Measurements from ENCODE around the gene ENOX1. TPM values are rescaled to one million over a fixed set of nuclear protein-coding genes. Genes with fewer than 3 reads are reported as not detected.
A peak's percentile ranks its signal among the peaks of the same experiment; 100 is the strongest.
"Not testable (repeated sequence)": the region's sequence is repeated elsewhere in the genome, so short reads cannot be mapped to it uniquely, and the experiment has no call there.

Gene ENOX1
- total RNA-seq: 0.07 and 0.14 TPM in 2 replicates

DNA sequence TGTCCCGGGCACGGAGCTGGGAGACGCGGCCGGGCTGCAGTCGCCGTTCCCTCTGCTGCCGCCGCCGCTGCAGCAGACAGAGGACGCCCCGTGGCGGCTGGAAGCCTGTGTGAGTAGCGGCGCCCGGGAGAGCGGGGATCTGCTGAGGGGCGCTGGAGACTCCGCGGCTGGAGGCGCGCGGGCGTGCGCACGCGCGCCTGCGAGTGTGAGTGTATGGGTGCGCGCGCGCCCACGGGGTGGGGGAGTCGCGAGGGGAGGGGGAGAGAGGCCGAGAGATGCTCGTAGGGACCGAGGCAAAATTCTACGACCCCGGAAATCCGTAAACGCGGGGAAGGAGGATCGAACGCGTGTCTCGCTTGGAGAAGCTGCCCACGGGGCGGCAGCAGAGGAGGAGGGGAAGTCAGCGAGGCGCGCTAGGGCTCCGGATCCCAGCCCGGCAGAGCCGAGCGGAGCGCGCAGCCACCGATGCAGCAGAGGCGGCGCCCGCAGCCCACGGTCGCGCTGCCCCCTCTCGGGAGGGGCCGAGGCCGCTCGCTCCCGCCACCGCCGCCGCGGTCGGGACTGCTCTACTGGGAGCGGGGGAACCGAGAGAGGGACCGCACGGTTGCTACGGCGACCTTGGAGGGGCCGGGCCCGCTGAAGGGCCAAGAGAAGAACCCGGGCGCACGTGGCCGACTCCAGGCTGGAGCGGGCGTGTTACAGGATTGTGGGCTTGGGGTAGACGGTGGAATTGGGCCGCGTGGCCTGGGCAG, at the start of gene ENOX1:
Gene ENOX1 (minus strand): TSS at position 207 of the 752 bp plus-strand sequence.
- H3K4me3 Mint-ChIP-seq: peak within 1 kb of the TSS; percentile 83
- intact Hi-C loops (cut with micrococcal nuclease): no loop called here
- peak; percentile 72 for DNase-seq
- no peaks in the 10 kb centered on the region for H3K9me3 Mint-ChIP-seq
- peaks cover 44% of the 10 kb centered on the region for H3K27me3 Mint-ChIP-seq
- peaks cover 4% of the 10 kb centered on the region for H3K4me1 Mint-ChIP-seq
- no peaks in the 10 kb centered on the region for H3K36me3 Mint-ChIP-seq (ENCODE audit: low read depth)
- peak within 1 kb of the TSS; percentile 34 for H3K27ac Mint-ChIP-seq

DNA sequence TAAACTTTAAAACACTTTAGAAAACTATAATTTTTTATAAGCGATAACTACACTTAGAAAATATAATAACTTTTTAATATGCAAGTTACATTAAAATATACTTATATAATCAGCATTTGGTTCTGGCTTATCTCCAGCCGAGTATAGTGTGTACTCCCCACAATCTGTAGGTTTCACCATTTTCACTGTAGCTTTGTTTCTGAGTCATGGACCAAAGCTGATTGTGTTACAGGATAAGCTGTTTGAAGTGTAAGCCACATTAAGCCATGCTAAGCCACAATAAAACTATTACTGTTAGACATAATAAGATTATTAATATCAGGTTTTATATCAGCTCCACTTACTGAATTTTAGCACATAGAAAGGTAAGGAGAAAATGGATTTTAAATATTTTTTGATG, 48.9 kb upstream of the ENOX1 start:
- H3K4me3 Mint-ChIP-seq: no peak overlapping the region
- H3K27ac Mint-ChIP-seq: no peak overlapping the region
- no peak for DNase-seq
- intact Hi-C loops (cut with micrococcal nuclease): no loop called here
- peaks cover 8% of the 10 kb centered on the region for H3K27me3 Mint-ChIP-seq
- H3K9me3 Mint-ChIP-seq: peaks cover under 1% of the 10 kb centered on the region
- H3K4me1 Mint-ChIP-seq: no peaks in the 10 kb centered on the region
- H3K36me3 Mint-ChIP-seq (ENCODE audit: low read depth): no peaks in the 10 kb centered on the region

DNA sequence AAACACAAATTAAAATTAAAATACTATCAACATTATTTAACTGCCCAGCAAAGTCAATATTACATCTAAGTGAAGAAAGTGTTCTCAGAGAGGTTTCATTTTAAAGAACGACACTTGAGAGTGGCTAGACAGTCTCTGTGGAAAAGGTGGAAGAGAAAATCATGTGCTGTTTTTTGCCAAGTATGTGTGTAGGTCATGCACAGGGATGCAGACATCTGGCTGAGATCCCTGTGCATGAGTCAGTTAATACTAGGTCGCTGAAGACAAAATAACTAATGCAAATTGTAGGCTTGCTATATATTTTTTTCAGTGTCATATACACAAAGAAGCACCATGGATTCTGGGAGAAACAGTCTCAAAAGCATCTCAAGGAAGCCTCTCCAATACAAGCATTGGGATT, 44.3 kb upstream of the ENOX1 start:
- DNase-seq: no peak
- no peaks in the 10 kb centered on the region for H3K36me3 Mint-ChIP-seq (ENCODE audit: low read depth)
- H3K4me3 Mint-ChIP-seq: no peak overlapping the region
- intact Hi-C loops (cut with micrococcal nuclease): no loop called here
- no peaks in the 10 kb centered on the region for H3K9me3 Mint-ChIP-seq
- no peaks in the 10 kb centered on the region for H3K4me1 Mint-ChIP-seq
- peaks cover 15% of the 10 kb centered on the region for H3K27me3 Mint-ChIP-seq
- no peak overlapping the region for H3K27ac Mint-ChIP-seq

DNA sequence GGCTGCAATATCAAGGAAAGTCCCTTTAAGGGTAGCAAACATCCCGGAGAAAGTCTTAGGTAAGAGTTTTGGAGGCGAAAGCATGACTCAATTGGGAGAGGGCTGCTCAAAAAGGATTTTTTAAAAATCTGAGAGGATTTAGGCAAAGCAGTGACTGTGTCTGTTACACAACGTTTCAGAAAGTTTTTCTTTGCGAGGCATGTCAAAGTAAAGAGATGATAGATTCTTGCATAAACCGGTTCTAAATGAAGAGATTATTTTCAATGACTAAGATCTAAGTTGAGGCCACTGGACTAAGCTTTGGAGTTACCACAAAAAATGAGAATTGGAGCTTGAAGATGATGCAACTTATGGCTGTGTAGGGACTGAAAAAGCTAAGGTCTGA, 43.7 kb upstream of the ENOX1 start:
- H3K4me1 Mint-ChIP-seq: no peaks in the 10 kb centered on the region
- no peak for DNase-seq
- peaks cover 15% of the 10 kb centered on the region for H3K27me3 Mint-ChIP-seq
- no peaks in the 10 kb centered on the region for H3K9me3 Mint-ChIP-seq
- no peak overlapping the region for H3K27ac Mint-ChIP-seq
- no peaks in the 10 kb centered on the region for H3K36me3 Mint-ChIP-seq (ENCODE audit: low read depth)
- intact Hi-C loops (cut with micrococcal nuclease): no loop called here
- no peak overlapping the region for H3K4me3 Mint-ChIP-seq

DNA sequence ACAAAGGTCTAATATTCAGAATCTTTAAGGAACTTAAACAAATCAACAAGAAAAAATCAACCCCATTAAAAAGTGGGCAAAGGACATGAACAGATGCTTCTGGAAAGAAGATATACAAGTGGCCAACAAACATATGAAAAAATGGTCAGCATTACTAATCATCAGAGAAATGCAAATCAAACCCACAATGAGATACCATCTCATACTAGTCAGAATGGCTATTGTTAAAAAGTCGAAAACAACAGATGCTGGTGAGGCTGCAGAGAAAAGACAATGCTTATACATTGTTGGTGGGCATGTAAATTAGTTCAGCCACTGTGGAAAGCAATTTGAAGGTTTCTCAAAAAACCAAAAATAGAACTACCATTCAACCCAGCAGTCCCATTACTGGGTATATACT, 37.9 kb upstream of the ENOX1 start:
- H3K27me3 Mint-ChIP-seq; H3K4me3 Mint-ChIP-seq; H3K36me3 Mint-ChIP-seq (ENCODE audit: low read depth); intact Hi-C loops (cut with micrococcal nuclease); H3K4me1 Mint-ChIP-seq; DNase-seq; H3K27ac Mint-ChIP-seq; H3K9me3 Mint-ChIP-seq: not testable (repeated sequence)

DNA sequence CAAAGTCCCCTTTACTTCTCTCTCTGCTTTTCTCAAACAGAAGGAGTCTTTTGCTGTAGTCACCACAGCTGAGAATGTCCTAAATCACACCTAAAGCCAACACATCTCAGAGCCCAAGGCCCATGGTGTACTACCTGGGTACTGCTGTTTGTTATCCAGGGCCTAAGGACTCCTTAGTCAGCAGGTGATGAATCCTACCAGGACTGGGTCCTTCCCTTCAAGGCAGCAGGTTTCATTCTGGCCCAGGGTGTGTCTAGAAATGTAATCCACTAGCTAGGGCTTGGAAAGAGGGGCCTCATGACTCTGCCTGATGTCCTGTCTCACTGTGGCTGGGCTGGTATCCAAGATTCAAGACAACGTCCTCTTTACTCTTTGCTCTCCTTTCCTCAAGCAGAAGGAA, 36.2 kb upstream of the ENOX1 start:
- Mint-ChIP-seq H3K4me3 (no peak overlapping the region), H3K4me1 (no peaks in the 10 kb centered on the region), H3K27me3 (peaks cover 6% of the 10 kb centered on the region), H3K27ac (no peak overlapping the region), H3K36me3 (ENCODE audit: low read depth) (no peaks in the 10 kb centered on the region), H3K9me3 (peaks cover 8% of the 10 kb centered on the region)
- intact Hi-C loops (cut with micrococcal nuclease): no loop called here
- DNase-seq: no peak

DNA sequence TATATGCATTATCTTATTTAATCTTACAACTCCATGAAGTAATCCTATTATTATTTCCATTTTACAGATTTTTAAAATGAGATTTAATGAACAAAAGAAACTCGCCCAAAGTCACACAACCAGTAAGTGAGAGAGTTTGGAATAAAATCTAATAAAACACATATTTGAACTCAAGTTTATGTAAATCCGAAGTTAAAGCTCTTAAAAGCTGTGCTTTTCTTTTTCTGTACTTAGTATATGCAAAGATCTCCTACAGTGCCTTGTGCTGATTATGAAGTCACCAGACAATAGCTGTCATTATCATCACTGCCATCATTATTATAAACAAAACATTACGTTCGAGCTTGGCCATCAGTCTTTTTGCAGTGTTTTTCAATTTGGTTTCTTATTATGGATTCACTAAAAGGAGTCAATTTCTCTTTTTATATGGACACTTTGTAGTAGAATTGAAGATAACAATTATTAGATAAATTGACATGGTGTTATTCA, 29.7 kb upstream of the ENOX1 start:
- Mint-ChIP-seq H3K36me3 (ENCODE audit: low read depth) (no peaks in the 10 kb centered on the region), H3K27me3 (peaks cover 18% of the 10 kb centered on the region), H3K9me3 (peaks cover 4% of the 10 kb centered on the region), H3K4me3 (no peak overlapping the region), H3K27ac (no peak overlapping the region), H3K4me1 (no peaks in the 10 kb centered on the region)
- no peak for DNase-seq
- intact Hi-C loops (cut with micrococcal nuclease): no loop called here

DNA sequence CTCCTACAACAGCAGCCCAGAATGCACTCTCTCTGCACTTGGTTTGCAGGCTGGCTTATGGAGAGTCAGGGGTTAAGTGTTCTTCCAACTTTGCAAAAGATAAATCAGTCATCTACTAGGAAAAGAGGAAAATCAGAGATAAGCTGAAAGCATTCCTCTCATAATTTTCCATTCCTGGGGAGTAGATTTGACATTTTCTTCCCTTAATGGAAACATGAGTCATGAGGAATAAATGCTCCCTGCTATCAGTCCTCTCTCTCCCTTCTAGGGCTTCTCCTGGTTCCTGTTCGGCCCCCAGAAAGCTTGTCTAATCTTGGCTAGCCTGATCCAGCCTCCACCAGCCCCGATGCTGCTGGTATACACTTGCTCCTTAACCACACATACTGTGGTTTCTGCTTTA, 28.4 kb upstream of the ENOX1 start:
- Mint-ChIP-seq H3K9me3 (peaks cover 4% of the 10 kb centered on the region), H3K4me3 (no peak overlapping the region), H3K27me3 (peaks cover 18% of the 10 kb centered on the region), H3K36me3 (ENCODE audit: low read depth) (no peaks in the 10 kb centered on the region), H3K27ac (no peak overlapping the region), H3K4me1 (no peaks in the 10 kb centered on the region)
- intact Hi-C loops (cut with micrococcal nuclease): no loop called here
- DNase-seq: no peak

DNA sequence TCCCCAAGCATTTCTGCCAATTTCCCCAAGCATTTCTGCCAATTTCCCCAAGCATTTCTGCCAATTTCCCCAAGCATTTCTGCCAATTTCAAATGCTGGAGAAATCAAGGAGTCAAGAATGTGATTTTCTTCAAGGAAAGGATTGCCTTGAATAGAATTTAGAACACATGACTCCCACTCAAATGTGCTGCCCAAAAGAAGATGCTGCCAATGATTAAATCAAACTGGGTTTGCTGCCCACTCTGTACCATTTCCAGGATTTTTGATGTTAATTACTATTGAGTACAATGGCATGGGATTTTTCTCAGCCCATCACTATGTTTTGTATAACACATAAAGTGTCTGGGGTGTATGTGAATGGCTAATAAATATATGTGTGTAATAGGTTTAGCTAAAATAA, 21.9 kb upstream of the ENOX1 start:
- Mint-ChIP-seq H3K4me1 (peaks cover 3% of the 10 kb centered on the region), H3K27me3 (peaks cover 22% of the 10 kb centered on the region), H3K36me3 (ENCODE audit: low read depth) (no peaks in the 10 kb centered on the region), H3K4me3 (no peak overlapping the region), H3K27ac (no peak overlapping the region), H3K9me3 (no peaks in the 10 kb centered on the region)
- intact Hi-C loops (cut with micrococcal nuclease): loop anchor here (10.0 kb wide), 1 partner anchor 714 kb away; no protein-coding TSS in a partner anchor
- DNase-seq: no peak

DNA sequence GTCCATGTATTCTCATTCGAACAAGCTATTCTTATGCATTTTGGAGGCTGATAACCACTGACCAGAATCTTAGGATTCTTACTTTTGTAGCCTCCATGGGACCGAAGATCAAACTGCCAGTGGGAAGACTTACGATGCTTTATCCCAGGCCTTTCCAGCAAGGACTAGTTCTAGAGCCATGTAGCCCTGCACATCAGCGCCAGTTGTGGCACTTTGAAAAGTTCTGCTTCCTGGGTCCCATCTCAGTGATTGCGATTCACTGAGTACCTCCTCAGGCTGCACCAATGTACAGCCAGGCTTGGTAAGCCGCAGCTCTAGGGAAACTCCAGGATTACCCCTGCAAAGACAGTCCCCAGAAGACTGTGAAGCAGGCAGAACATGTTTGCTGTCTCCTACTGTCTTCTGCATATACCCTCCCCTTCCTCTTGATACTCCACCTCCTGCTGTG, 18.9 kb upstream of the ENOX1 start:
- no peaks in the 10 kb centered on the region for H3K36me3 Mint-ChIP-seq (ENCODE audit: low read depth)
- intact Hi-C loops (cut with micrococcal nuclease): loop anchor here (10.0 kb wide), 1 partner anchor 711 kb away; no protein-coding TSS in a partner anchor
- DNase-seq: no peak
- H3K27ac Mint-ChIP-seq: no peak overlapping the region
- H3K27me3 Mint-ChIP-seq: peaks cover 12% of the 10 kb centered on the region
- peaks cover 3% of the 10 kb centered on the region for H3K4me1 Mint-ChIP-seq
- no peaks in the 10 kb centered on the region for H3K9me3 Mint-ChIP-seq
- H3K4me3 Mint-ChIP-seq: no peak overlapping the region

DNA sequence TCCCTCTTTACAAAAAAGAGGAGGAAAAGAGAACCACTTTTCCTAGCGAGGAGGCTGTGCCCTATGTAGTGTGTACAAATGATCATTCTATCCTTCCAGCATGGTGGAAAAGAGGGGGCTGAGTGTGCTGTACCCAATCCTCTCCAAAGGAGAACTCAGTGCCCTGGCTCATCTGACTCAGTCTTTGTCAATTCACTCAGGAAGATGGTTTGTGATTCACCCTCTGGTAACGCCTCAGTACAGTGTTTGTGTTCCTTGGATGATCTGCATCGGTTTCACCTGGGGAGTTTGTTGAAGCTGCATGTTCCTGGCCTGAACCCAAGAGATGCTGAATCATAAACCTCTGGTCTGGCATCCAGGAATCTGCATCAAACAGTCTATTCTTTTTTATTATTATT, 18.3 kb upstream of the ENOX1 start:
- H3K27me3 Mint-ChIP-seq: peaks cover 12% of the 10 kb centered on the region
- H3K4me1 Mint-ChIP-seq: peaks cover 3% of the 10 kb centered on the region
- intact Hi-C loops (cut with micrococcal nuclease): loop anchor here (10.0 kb wide), 1 partner anchor 710 kb away; no protein-coding TSS in a partner anchor
- no peaks in the 10 kb centered on the region for H3K36me3 Mint-ChIP-seq (ENCODE audit: low read depth)
- no peak overlapping the region for H3K4me3 Mint-ChIP-seq
- DNase-seq: no peak
- no peaks in the 10 kb centered on the region for H3K9me3 Mint-ChIP-seq
- H3K27ac Mint-ChIP-seq: no peak overlapping the region

DNA sequence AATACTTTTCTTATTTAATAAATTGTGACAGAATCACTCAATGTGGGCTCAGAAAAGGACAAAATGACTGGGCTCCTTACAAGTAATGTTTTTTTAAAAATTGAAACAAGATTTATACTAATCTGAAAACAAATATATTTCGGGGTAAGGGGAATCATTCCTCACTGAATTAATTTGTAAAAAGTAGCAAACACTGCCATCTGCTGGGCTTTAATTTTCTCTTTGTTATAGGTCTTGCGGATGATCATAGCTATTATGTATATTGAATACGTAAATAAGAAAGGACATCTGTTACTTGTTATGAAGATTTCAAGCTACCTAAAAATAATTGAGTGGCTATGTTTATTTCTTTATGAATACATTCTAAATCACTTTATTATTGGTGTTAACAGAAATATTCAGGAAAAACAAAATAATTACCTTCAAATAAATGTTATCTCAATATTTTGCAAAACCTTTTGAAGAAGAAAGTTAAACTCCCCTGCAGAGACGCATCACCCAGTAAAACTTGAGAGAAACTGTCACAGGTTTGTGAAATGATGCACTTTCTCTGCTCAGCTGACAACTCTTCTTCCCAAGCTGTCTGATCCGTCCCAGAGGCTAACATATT, 17.8 kb upstream of the ENOX1 start:
- intact Hi-C loops (cut with micrococcal nuclease): loop anchor here (1.0 to 10.0 kb wide), 3 partner anchors 710 to 1207 kb away; no protein-coding TSS in a partner anchor
- Mint-ChIP-seq H3K9me3 (no peaks in the 10 kb centered on the region), H3K4me1 (peaks cover 6% of the 10 kb centered on the region), H3K36me3 (ENCODE audit: low read depth) (no peaks in the 10 kb centered on the region), H3K4me3 (no peak overlapping the region), H3K27ac (no peak overlapping the region), H3K27me3 (peaks cover 14% of the 10 kb centered on the region)
- peak; percentile 75 for DNase-seq

DNA sequence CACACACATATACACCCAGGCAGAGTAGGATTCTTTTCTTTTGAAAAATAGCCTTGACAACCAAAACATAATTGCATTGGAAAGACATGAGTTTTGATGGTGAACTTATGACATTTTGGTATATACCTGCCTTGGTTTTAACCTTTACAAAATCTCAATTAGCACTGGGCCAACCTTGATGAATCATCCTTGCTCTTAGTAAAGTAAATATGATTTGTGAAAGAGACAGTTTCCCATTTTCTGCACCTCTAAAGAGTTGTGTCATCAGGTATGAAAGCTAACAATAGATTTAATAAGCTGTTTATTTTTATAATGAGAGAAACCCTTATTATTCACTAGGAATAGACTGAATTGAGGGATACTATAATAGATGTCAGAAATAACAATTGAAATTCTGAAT, 15.7 kb upstream of the ENOX1 start:
- H3K4me1 Mint-ChIP-seq: peaks cover 7% of the 10 kb centered on the region
- H3K36me3 Mint-ChIP-seq (ENCODE audit: low read depth): no peaks in the 10 kb centered on the region
- H3K4me3 Mint-ChIP-seq: no peak overlapping the region
- intact Hi-C loops (cut with micrococcal nuclease): loop anchor here (5.0 to 10.0 kb wide), 2 partner anchors 708 to 1205 kb away; no protein-coding TSS in a partner anchor
- peaks cover 16% of the 10 kb centered on the region for H3K27me3 Mint-ChIP-seq
- H3K9me3 Mint-ChIP-seq: no peaks in the 10 kb centered on the region
- no peak overlapping the region for H3K27ac Mint-ChIP-seq
- no peak for DNase-seq

DNA sequence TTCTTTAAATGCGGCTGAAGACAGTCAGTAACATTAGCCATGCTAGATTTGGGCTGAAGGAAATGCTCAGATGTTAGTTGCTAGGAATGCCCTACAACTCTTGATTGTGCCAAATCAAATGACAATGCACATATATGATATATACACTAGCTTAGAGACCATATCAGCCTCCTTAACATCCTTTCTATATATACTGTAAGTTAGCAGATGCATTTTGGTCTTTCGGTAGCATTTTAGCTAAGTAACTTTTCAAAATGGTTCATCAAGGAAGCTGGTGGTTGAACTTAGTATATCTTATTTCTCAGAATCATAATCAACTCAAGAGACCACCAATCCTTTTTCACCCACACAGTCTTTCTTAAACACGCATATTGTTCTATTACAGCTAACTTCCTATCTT, 14.1 kb upstream of the ENOX1 start:
- intact Hi-C loops (cut with micrococcal nuclease): loop anchor here (5.0 to 10.0 kb wide), 2 partner anchors 706 to 1204 kb away; no protein-coding TSS in a partner anchor
- Mint-ChIP-seq H3K4me1 (peaks cover 11% of the 10 kb centered on the region), H3K27ac (no peak overlapping the region), H3K4me3 (no peak overlapping the region), H3K36me3 (ENCODE audit: low read depth) (no peaks in the 10 kb centered on the region), H3K9me3 (no peaks in the 10 kb centered on the region), H3K27me3 (peaks cover 24% of the 10 kb centered on the region)
- no peak for DNase-seq

Measured in activated CD4-positive, alpha-beta T cell treated with anti-CD3 and anti-CD28 coated beads, Interleukin-2, amount 10 ng/mL, durations not matched to agents 24 days and 14 days (primary cell).